Cardiac muscle cell (in vitro differentiated cells and primary cell): ENCODE results near the gene PET100. TPM values are rescaled to one million over a fixed set of nuclear protein-coding genes. Genes with fewer than 3 reads are reported as not detected.

Experiments
- DNase-seq, 2 donors: peaks; one replicate each; pipeline versions ENCODE4 v3.0.0 to v3.0.0-alpha.2; 2010 to 2017; ENCODE audit warnings: low read depth in 1 of 2, low spot score in 1 of 2
- H3K27ac ChIP-seq: fragments of 200-600 bp; sonication (generic); 2 replicates; pipeline ENCODE4 v1.5.1; 2016
- H3K27me3 ChIP-seq: fragments of 200-600 bp; sonication (generic); 2 replicates; pipeline ENCODE4 v1.6.0; 2016; ENCODE audit warnings: control low read depth
- H3K36me3 ChIP-seq: fragments of 200-600 bp; sonication (generic); 2 replicates; pipeline ENCODE4 v1.5.1; 2016; ENCODE audit warnings: control low read depth
- H3K4me1 ChIP-seq: fragments of 200-600 bp; sonication (generic); 2 replicates; pipeline ENCODE4 v1.8.1; 2017; ENCODE audit warnings: low read depth, mild to moderate bottlenecking, mixed run types
- H3K4me3 ChIP-seq: fragments of 200-600 bp; sonication (generic); 2 replicates; pipeline ENCODE4 v1.5.1; 2016; ENCODE audit warnings: mild to moderate bottlenecking
- H3K9me3 ChIP-seq: fragments of 200-600 bp; sonication (generic); 2 replicates; pipeline ENCODE4 v1.5.1; 2017; ENCODE audit warnings: low read depth, mild to moderate bottlenecking, control low read depth
- polyA plus RNA-seq: library from polyadenylated mRNA; unstranded; fragments of >200 nt; fragmentation: Nextera tagmentation; extraction: Ambion mirVana; gene quantifications from 2 replicates; pipeline ENCODE4 v1.2.1, GENCODE V29; 2016
- total RNA-seq: library from RNA; depleted of rRNA; stranded (reverse); fragments of >200 nt; gene quantifications from 2 replicates; pipeline ENCODE4 v1.2.3, GENCODE V29; 2016
- TF ChIP-seq, protein P1 (sequence below): IDR thresholded peaks from 2 replicates; pipeline ENCODE4 v1.5.1; 2012; ENCODE audit warnings: low read depth, mild to moderate bottlenecking, low read length

The PET100 gene
- total and polyA plus RNA-seq, 2 experiments from 2014 or later, result 25.0 to 404 TPM

GRCh38 chr19:7614859-7615741, 14.5 kb upstream of the PET100 start:
- TF ChIP-seq, protein P1, sequence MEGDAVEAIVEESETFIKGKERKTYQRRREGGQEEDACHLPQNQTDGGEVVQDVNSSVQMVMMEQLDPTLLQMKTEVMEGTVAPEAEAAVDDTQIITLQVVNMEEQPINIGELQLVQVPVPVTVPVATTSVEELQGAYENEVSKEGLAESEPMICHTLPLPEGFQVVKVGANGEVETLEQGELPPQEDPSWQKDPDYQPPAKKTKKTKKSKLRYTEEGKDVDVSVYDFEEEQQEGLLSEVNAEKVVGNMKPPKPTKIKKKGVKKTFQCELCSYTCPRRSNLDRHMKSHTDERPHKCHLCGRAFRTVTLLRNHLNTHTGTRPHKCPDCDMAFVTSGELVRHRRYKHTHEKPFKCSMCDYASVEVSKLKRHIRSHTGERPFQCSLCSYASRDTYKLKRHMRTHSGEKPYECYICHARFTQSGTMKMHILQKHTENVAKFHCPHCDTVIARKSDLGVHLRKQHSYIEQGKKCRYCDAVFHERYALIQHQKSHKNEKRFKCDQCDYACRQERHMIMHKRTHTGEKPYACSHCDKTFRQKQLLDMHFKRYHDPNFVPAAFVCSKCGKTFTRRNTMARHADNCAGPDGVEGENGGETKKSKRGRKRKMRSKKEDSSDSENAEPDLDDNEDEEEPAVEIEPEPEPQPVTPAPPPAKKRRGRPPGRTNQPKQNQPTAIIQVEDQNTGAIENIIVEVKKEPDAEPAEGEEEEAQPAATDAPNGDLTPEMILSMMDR, result no peak
- H3K4me1 ChIP-seq, result no peaks in the 10 kb centered on the region
- H3K27ac ChIP-seq, result no peak overlapping the region
- H3K36me3 ChIP-seq, result peaks cover 3% of the 10 kb centered on the region
- H3K4me3 ChIP-seq, result no peak overlapping the region
- no peak for DNase-seq
- no peaks in the 10 kb centered on the region for H3K27me3 ChIP-seq
- H3K9me3 ChIP-seq, result no peaks in the 10 kb centered on the region

DNA sequence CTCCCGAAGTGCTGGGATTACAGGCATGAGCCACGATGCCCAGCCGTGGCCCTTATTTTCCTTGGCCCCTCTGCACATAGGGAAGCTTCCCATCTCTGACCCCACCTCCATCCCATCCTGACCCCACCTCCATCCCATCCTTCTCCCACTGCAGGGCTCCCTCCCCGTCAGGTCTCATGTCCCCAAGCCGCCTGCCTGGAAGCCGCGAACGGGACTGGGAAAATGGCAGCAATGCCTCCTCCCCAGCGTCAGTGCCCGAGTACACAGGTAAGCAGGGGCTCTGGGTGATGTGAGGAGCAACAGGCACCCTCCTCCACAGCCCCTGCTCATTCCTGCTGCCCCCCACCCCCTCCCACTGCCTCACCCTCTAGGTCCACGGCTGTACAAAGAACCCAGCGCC, 12.4 kb upstream of the PET100 start:
- no peak overlapping the region for H3K27ac ChIP-seq
- no peak for DNase-seq
- H3K4me3 ChIP-seq, result no peak overlapping the region
- no peaks in the 10 kb centered on the region for H3K4me1 ChIP-seq
- peaks cover 14% of the 10 kb centered on the region for H3K36me3 ChIP-seq
- TF ChIP-seq, protein P1, result no peak
- H3K9me3 ChIP-seq, result no peaks in the 10 kb centered on the region
- H3K27me3 ChIP-seq, result no peaks in the 10 kb centered on the region

DNA sequence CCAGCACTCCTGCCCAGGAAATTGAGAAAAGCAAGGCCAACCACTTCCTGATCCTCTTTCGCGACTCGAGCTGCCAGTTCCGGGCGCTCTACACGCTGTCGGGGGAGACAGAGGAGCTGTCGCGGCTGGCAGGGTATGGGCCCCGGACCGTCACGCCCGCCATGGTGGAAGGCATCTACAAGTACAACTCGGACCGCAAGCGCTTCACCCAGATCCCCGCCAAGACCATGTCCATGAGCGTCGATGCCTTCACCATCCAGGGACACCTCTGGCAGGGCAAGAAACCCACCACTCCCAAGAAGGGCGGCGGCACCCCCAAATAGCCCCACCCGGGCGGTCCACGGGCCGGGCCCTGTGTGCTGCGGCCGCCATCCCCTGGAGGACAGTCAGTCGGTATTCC, 11.9 kb upstream of the PET100 start:
- TF ChIP-seq, protein P1, result no peak
- H3K9me3 ChIP-seq, result no peaks in the 10 kb centered on the region
- no peak for DNase-seq
- H3K4me3 ChIP-seq, result no peak overlapping the region
- no peaks in the 10 kb centered on the region for H3K4me1 ChIP-seq
- H3K27ac ChIP-seq, result no peak overlapping the region
- peaks cover 15% of the 10 kb centered on the region for H3K36me3 ChIP-seq
- no peaks in the 10 kb centered on the region for H3K27me3 ChIP-seq

DNA sequence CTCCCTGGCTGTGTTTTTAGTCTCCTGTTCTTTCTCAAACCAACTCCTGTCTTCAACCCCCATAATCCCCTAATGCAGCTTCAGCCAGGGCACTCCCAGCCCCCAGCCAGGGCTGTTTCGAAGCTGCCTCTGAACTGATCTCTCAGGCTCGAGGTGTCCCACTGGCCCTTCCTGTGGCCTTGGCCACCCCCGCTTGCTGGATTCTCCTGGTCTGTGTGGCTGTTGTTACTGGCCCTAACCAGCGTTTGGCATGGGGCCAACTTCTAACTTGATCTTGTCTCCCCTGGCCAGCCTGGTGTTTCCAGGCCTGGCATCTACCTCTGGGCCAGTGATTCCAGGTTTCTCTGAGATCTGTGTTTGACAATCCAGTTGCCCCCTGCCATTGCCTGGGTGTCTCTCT, 11.2 kb upstream of the PET100 start:
- DNase-seq, result no peak
- Histone ChIP-seq H3K4me1 (no peaks in the 10 kb centered on the region), H3K27ac (no peak overlapping the region), H3K27me3 (no peaks in the 10 kb centered on the region), H3K4me3 (no peak overlapping the region), H3K9me3 (no peaks in the 10 kb centered on the region), H3K36me3 (peaks cover 19% of the 10 kb centered on the region)
- TF ChIP-seq, protein P1, result no peak

- no peaks in the 10 kb centered on the region for H3K9me3 ChIP-seq
- H3K36me3 ChIP-seq, result peaks cover 19% of the 10 kb centered on the region
- no peak for DNase-seq
- H3K27me3 ChIP-seq, result no peaks in the 10 kb centered on the region
- H3K4me3 ChIP-seq, result no peak overlapping the region
- H3K27ac ChIP-seq, result no peak overlapping the region
- TF ChIP-seq, protein P1, result no peak
- H3K4me1 ChIP-seq, result no peaks in the 10 kb centered on the region
Observed at GRCh38 chr19:7618771-7619510, 10.7 kb upstream of the PET100 start.
